GM15510 (cell line): Measurements from ENCODE around the gene STK32C.

Experiments used
- POLR2A ChIP-seq: IDR thresholded peaks from 3 replicates; pipeline ENCODE4 v1.6.1; 2011; ENCODE audit warnings: borderline replicate concordance; ENCODE audit not compliant: insufficient read length; ENCODE audit errors: extremely low read depth

Gene STK32C

GRCh38 chr10:132310701-132311337 lies 3.1 kb upstream of the STK32C start:
- no peak for TF ChIP-seq POLR2A

GRCh38 chr10:132309879-132310591 lies 2.3 kb upstream of the STK32C start:
- TF ChIP-seq POLR2A = no peak

GRCh38 chr10:132309471-132309865 lies 1.7 kb upstream of the STK32C start:
- TF ChIP-seq POLR2A = no peak

- no peak for TF ChIP-seq POLR2A
Observed at GRCh38 chr10:132308587-132309470, 1.1 kb upstream of the STK32C start.

- TF ChIP-seq POLR2A = peak; percentile 2
Observed at GRCh38 chr10:132306864-132307751, 642 bp downstream of the STK32C start.

- no peak for TF ChIP-seq POLR2A
Observed at GRCh38 chr10:132306343-132306685, 1.4 kb downstream of the STK32C start.

- TF ChIP-seq POLR2A = no peak
Observed at GRCh38 chr10:132305654-132306342, 2.0 kb downstream of the STK32C start.

- TF ChIP-seq POLR2A = no peak
Observed at GRCh38 chr10:132304756-132305509, 2.8 kb downstream of the STK32C start.

GRCh38 chr10:132303361-132304115 lies 4.2 kb downstream of the STK32C start:
- TF ChIP-seq POLR2A = no peak

- no peak for TF ChIP-seq POLR2A
Observed at GRCh38 chr10:132302421-132303310, 5.1 kb downstream of the STK32C start.
